HEK293 (cell line): Measurements from ENCODE around the gene UBAP2.

Experiments
- CTCF ChIA-PET: fragments of 350-600 bp; formaldehyde crosslinking; extraction: SDS; loops from one replicate; lab custom pipeline; 2021; ENCODE audit warnings: antibody characterized with exemption; lab: Yijun Ruan, JAX
- POLR2A ChIA-PET: fragments of 300-600 bp; formaldehyde crosslinking; extraction: SDS; loops from one replicate; lab custom pipeline; 2020; ENCODE audit warnings: antibody characterized with exemption, inconsistent platforms; lab: Yijun Ruan, JAX
- H3K27ac ChIP-seq: fragments of 200-500 bp; sonication (Bioruptor generic); 2 replicates; pipeline ENCODE4 v1.5.1; 2014; ENCODE audit warnings: low read depth, low read length, control low read depth, inconsistent platforms; ENCODE audit errors: extremely low read depth
- H3K36me3 ChIP-seq, 2 experiments: fragments of 200-500 bp in 1 of 2; sonication (Bioruptor generic) in 1 of 2; 1 replicate in 1 of 2; 2 replicates in 1 of 2; pipeline ENCODE4 v1.5.1; 2014 to 2017; ENCODE audit warnings: inconsistent platforms in 2 of 2, low read length in 2 of 2; ENCODE audit not compliant: control insufficient read depth in 2 of 2, insufficient read depth in 1 of 2
- H3K4me1 ChIP-seq: fragments of 200-500 bp; sonication (Bioruptor generic); 2 replicates; pipeline ENCODE4 v1.5.1; 2014; ENCODE audit warnings: mild to moderate bottlenecking, low read length, inconsistent platforms; ENCODE audit not compliant: control insufficient read depth, insufficient read depth
- H3K4me3 ChIP-seq: 2 replicates; pipeline ENCODE4 v1.5.1; 2011; ENCODE audit warnings: low read depth, mild to moderate bottlenecking, control low read depth, low read length, moderate library complexity
- H3K9me3 ChIP-seq: fragments of 200-500 bp; sonication (Bioruptor generic); 2 replicates; pipeline ENCODE4 v1.5.1; 2014; ENCODE audit warnings: low read depth, low read length, inconsistent platforms; ENCODE audit not compliant: control insufficient read depth, insufficient read depth
- BCL11A ChIP-seq: fragments of 450-650 bp; formaldehyde crosslinking; IDR thresholded peaks from 2 replicates; pipeline ENCODE4 v1.5.1; 2016; ENCODE audit warnings: low read depth, missing biosample characterization, missing genetic modification characterization
- BCL6B ChIP-seq: fragments of 450-650 bp; formaldehyde crosslinking; IDR thresholded peaks from 2 replicates; pipeline ENCODE4 v1.5.1; 2017; ENCODE audit warnings: missing biosample characterization, missing genetic modification characterization
- EGR2 ChIP-seq: fragments of 450-650 bp; formaldehyde crosslinking; IDR thresholded peaks from 2 replicates; pipeline ENCODE4 v1.5.1; 2016; ENCODE audit warnings: low read depth, missing biosample characterization, missing genetic modification characterization
- IKZF3 ChIP-seq: fragments of 450-650 bp; IDR thresholded peaks from 2 replicates; pipeline ENCODE4 v1.5.0; 2018; ENCODE audit warnings: missing biosample characterization, mild to moderate bottlenecking, missing genetic modification characterization, moderate library complexity
- PBX3 ChIP-seq: sonication (generic); formaldehyde crosslinking; IDR thresholded peaks from 2 replicates; pipeline ENCODE4 v1.8.1; 2022; ENCODE audit warnings: mild to moderate bottlenecking, moderate library complexity, missing genetic modification reagents
- PRDM2 ChIP-seq: fragments of 450-650 bp; formaldehyde crosslinking; IDR thresholded peaks from 2 replicates; pipeline ENCODE4 v1.5.1; 2016; ENCODE audit warnings: missing biosample characterization, missing genetic modification characterization, borderline replicate concordance
- PRDM6 ChIP-seq: fragments of 450-650 bp; formaldehyde crosslinking; IDR thresholded peaks from 2 replicates; pipeline ENCODE4 v1.5.1; 2017; ENCODE audit warnings: missing biosample characterization, missing genetic modification characterization
- SP7 ChIP-seq: fragments of 450-650 bp; formaldehyde crosslinking; IDR thresholded peaks from 2 replicates; pipeline ENCODE4 v1.5.1; 2016; ENCODE audit warnings: missing biosample characterization, missing genetic modification characterization
- ZBTB17 ChIP-seq: fragments of 450-650 bp; formaldehyde crosslinking; IDR thresholded peaks from 2 replicates; pipeline ENCODE4 v1.5.1; 2016; ENCODE audit warnings: missing biosample characterization, missing genetic modification characterization
- ZBTB7A ChIP-seq: fragments of 450-650 bp; formaldehyde crosslinking; IDR thresholded peaks from 2 replicates; pipeline ENCODE4 v1.5.1; 2016; ENCODE audit warnings: low read depth, missing biosample characterization, missing genetic modification characterization
- ZFHX2 ChIP-seq: fragments of 450-650 bp; formaldehyde crosslinking; conservative IDR thresholded peaks from 2 replicates; pipeline ENCODE4 v1.5.1; 2016; ENCODE audit warnings: missing biosample characterization, missing genetic modification characterization
- ZIC2 ChIP-seq: fragments of 450-650 bp; formaldehyde crosslinking; IDR thresholded peaks from 2 replicates; pipeline ENCODE4 v1.5.1; 2016; ENCODE audit warnings: missing biosample characterization, missing genetic modification characterization
- ZNF24 ChIP-seq: fragments of 450-650 bp; formaldehyde crosslinking; IDR thresholded peaks from 2 replicates; pipeline ENCODE4 v1.5.1; 2016; ENCODE audit warnings: missing biosample characterization, missing genetic modification characterization
- ZNF366 ChIP-seq: fragments of 450-650 bp; formaldehyde crosslinking; conservative IDR thresholded peaks from 2 replicates; pipeline ENCODE4 v1.5.1; 2016; ENCODE audit warnings: missing biosample characterization, missing genetic modification characterization
- ZNF398 ChIP-seq: fragments of 450-650 bp; formaldehyde crosslinking; IDR thresholded peaks from 2 replicates; pipeline ENCODE4 v1.5.1; 2017; ENCODE audit warnings: missing biosample characterization, missing genetic modification characterization
- ZNF600 ChIP-seq: fragments of 450-650 bp; formaldehyde crosslinking; IDR thresholded peaks from 2 replicates; pipeline ENCODE4 v1.5.1; 2016; ENCODE audit warnings: missing biosample characterization, missing genetic modification characterization
- ZSCAN30 ChIP-seq: fragments of 450-650 bp; IDR thresholded peaks from 2 replicates; pipeline ENCODE4 v1.5.1; 2018; ENCODE audit warnings: missing biosample characterization, mild to moderate bottlenecking, missing genetic modification characterization, moderate library complexity

UBAP2 gene

GRCh38 chr9:33884856-33885701 is 163.6 kb downstream of the UBAP2 start (continued):
- no peak for TF ChIP-seq BCL11A (tag by site-specific recombination)
- no peak for TF ChIP-seq SP7 (tag by site-specific recombination)
- peak; percentile 94 for TF ChIP-seq PRDM6 (tag by site-specific recombination)
- no peak for TF ChIP-seq ZBTB7A
- TF ChIP-seq PRDM2 (tag by site-specific recombination) = no peak
- no peak for TF ChIP-seq ZNF600

- CTCF ChIA-PET = interaction anchor here (0.6 to 1.7 kb wide), 2 partner anchors 10 to 136 kb away, joined by 3 read pairs; no protein-coding TSS in a partner anchor
- no peak for TF ChIP-seq PBX3 (CRISPR knock-in tag)
- TF ChIP-seq BCL6B (tag by site-specific recombination) = peak; percentile 71
- Histone ChIP-seq H3K36me3 (no peaks in the 10 kb centered on the region), H3K4me3 (no peak overlapping the region), H3K4me1 (peaks cover 17% of the 10 kb centered on the region), H3K27ac (no peak overlapping the region), H3K9me3 (no peaks in the 10 kb centered on the region)
- POLR2A ChIA-PET = no interaction called here
These were observed 167.1 kb downstream of the UBAP2 start for GRCh38 chr9:33881635-33882034.

- Histone ChIP-seq H3K27ac (no peak overlapping the region), H3K4me1 (peaks cover 17% of the 10 kb centered on the region), H3K9me3 (no peaks in the 10 kb centered on the region), H3K4me3 (no peak overlapping the region), H3K36me3 (no peaks in the 10 kb centered on the region)
- peak; percentile 91 for TF ChIP-seq ZNF600
- peak; percentile 17; the same call in 1 of the 2 replicates for TF ChIP-seq ZNF366
- peak; percentile 78 for TF ChIP-seq EGR2
- peak; percentile 50; the same call in 1 of the 2 replicates for TF ChIP-seq IKZF3 (tag by site-specific recombination)
- TF ChIP-seq ZNF398 (tag by site-specific recombination) = peak; percentile 42
- no peak for TF ChIP-seq ZNF24
- TF ChIP-seq ZBTB17 (tag by site-specific recombination) = peak; percentile 96
- no peak for TF ChIP-seq ZSCAN30
- peak; percentile 61 for TF ChIP-seq ZIC2
- TF ChIP-seq ZFHX2 (tag by site-specific recombination) = peak; percentile 88
- POLR2A ChIA-PET = interaction anchor here (0.5 kb wide), 1 partner anchor 254 kb away, joined by 7 read pairs; no protein-coding TSS in a partner anchor
- CTCF ChIA-PET = interaction anchor here (0.5 to 1.7 kb wide), 4 partner anchors 9 to 690 kb away, joined by 3 to 4 read pairs (median 3); no protein-coding TSS in a partner anchor
These were observed 168.2 kb downstream of the UBAP2 start for GRCh38 chr9:33880211-33881089.
